Karpas-422 (cell line): ENCODE data around the gene RAD51B. TPM values are rescaled to one million over a fixed set of nuclear protein-coding genes. Genes with fewer than 3 reads are reported as not detected.

ENCODE experiments used
- DNase-seq: peaks from one replicate; pipeline ENCODE4 v3.0.0-alpha.2; 2015
- H2AFZ ChIP-seq: fragments of 200-600 bp; sonication (generic); 2 replicates; pipeline ENCODE4 v1.6.1; 2014; ENCODE audit warnings: antibody characterized with exemption, low read length, mixed read lengths
- H3K27ac ChIP-seq: fragments of 200-600 bp; sonication (generic); 2 replicates; pipeline ENCODE4 v1.5.1; 2014; ENCODE audit warnings: mild to moderate bottlenecking, low read length, moderate library complexity
- H3K27me3 ChIP-seq: fragments of 200-600 bp; sonication (generic); 2 replicates; pipeline ENCODE4 v1.6.1; 2014; ENCODE audit warnings: low read length, mixed read lengths
- H3K36me3 ChIP-seq: fragments of 200-600 bp; sonication (generic); 2 replicates; pipeline ENCODE4 v1.6.1; 2014; ENCODE audit warnings: low read length, mixed read lengths; ENCODE audit not compliant: insufficient read depth
- H3K4me1 ChIP-seq: fragments of 200-600 bp; sonication (generic); 2 replicates; pipeline ENCODE4 v1.6.1; 2014; ENCODE audit warnings: mild to moderate bottlenecking, low read length, mixed read lengths
- H3K4me2 ChIP-seq: fragments of 200-600 bp; sonication (generic); 2 replicates; pipeline ENCODE4 v1.6.1; 2014; ENCODE audit warnings: low read length, low read depth, mild to moderate bottlenecking; ENCODE audit not compliant: poor library complexity, severe bottlenecking
- H3K4me3 ChIP-seq: fragments of 200-600 bp; sonication (generic); 2 replicates; pipeline ENCODE4 v1.5.1; 2014; ENCODE audit warnings: mild to moderate bottlenecking, antibody characterized with exemption, low read length, mixed read lengths
- H3K79me2 ChIP-seq: fragments of 200-600 bp; sonication (generic); 2 replicates; pipeline ENCODE4 v1.6.1; 2014; ENCODE audit warnings: mild to moderate bottlenecking, low read length, mixed read lengths
- H3K9ac ChIP-seq: fragments of 200-600 bp; sonication (generic); 2 replicates; pipeline ENCODE4 v1.6.0; 2014; ENCODE audit warnings: low read length
- H3K9me2 ChIP-seq: fragments of 200-600 bp; sonication (generic), shearing (Covaris generic); replicated peaks from 2 replicates; pipeline ENCODE4 v1.6.0; 2014; ENCODE audit warnings: mild to moderate bottlenecking, low read length, moderate library complexity; ENCODE audit not compliant: insufficient read depth
- H3K9me3 ChIP-seq: fragments of 300-700, 200-600 bp; sonication (generic); 2 replicates; pipeline ENCODE4 v1.6.1; 2014; ENCODE audit warnings: low read length, mixed read lengths
- H4K20me1 ChIP-seq: fragments of 200-600 bp; sonication (generic); 2 replicates; pipeline ENCODE4 v1.6.1; 2014; ENCODE audit warnings: mild to moderate bottlenecking, antibody characterized with exemption, low read length, low read depth; ENCODE audit not compliant: insufficient read depth
- total RNA-seq: library from RNA; depleted of rRNA; stranded (reverse); fragments of >200 nt; shearing (Covaris generic); gene quantifications from 2 replicates; pipeline ENCODE4 v1.2.3, GENCODE V29; 2014; ENCODE audit warnings: low replicate concordance

RAD51B gene
- total RNA-seq, 1 experiment from 2014 or later: 107 TPM

DNA sequence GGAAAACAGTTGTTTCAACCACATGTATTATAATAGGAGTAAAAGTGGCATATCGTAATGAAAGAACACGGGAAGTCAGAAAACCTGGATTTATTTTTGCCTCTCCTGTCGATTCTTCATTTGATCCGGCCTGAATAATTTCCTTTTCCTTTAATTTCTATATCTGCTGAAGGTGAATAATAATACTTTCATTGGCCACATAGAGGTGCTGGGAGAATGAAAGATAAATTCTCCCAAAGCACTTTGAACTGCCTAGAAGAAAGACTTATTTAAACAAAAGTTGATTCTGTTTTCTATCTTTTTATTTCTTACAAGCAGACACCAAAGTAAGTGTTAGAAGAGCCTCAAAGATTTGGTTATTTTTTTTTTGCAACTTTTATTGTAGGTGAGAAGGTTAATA is 339.1 kb downstream of the RAD51B start:
- no peak overlapping the region for H3K4me3 ChIP-seq
- no peak for DNase-seq
- H3K79me2 ChIP-seq: no peaks in the 10 kb centered on the region
- H3K27me3 ChIP-seq: no peaks in the 10 kb centered on the region
- no peak overlapping the region for H2AFZ ChIP-seq
- no peak overlapping the region for H3K9ac ChIP-seq
- H4K20me1 ChIP-seq: peaks cover 19% of the 10 kb centered on the region
- H3K9me3 ChIP-seq: no peaks in the 10 kb centered on the region
- no peak overlapping the region for H3K4me2 ChIP-seq
- H3K27ac ChIP-seq: no peak overlapping the region
- no peaks in the 10 kb centered on the region for H3K36me3 ChIP-seq
- H3K4me1 ChIP-seq: no peaks in the 10 kb centered on the region
- H3K9me2 ChIP-seq: no peaks in the 10 kb centered on the region

DNA sequence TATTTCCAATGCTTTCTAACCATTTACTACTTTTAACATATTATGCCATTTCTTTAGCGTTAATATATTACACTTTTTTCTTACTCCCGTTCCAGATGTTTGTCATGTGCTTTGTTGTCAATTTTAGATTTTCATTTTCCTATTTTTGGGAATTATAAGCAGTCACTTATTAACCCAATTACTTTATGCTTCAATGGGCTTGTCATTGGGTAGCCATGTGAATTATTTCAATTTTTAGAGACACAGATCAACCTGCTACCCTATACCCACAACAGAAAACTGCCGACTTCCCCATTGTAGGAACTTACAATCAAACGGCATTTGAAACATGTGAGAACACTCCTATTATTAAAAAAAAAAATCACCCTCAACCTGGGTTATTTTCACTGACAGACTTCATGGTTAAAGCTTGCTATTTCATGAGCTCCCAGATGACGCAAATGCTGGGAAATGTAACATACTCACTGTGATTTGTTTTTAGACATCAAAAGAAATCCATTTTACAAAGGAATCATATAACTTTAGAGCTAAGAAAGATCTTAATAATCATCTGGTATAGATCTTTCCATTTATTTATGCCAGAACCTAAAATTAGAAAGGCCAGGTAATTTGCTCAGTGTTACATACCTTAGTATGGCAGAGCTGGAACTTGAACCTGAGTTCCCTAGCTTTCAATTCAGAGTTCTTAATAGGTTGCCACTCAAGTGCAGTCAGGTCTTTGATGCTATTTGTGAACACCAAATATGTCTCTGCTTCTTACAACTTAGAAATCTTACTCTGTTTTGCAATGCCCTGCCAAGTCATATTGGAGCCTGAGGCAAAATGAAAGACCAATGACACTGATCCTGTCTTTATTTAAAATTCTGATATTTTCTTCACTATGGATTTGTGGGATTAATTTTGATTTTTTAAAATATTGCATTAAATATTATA is 340.4 kb downstream of the RAD51B start:
- DNase-seq: no peak
- Histone ChIP-seq H3K4me1 (no peaks in the 10 kb centered on the region), H4K20me1 (peaks cover 16% of the 10 kb centered on the region), H3K9me3 (no peaks in the 10 kb centered on the region), H2AFZ (no peak overlapping the region), H3K79me2 (no peaks in the 10 kb centered on the region), H3K27me3 (no peaks in the 10 kb centered on the region), H3K4me3 (no peak overlapping the region), H3K27ac (no peak overlapping the region), H3K9me2 (no peaks in the 10 kb centered on the region), H3K4me2 (no peak overlapping the region), H3K9ac (no peak overlapping the region), H3K36me3 (no peaks in the 10 kb centered on the region)

DNA sequence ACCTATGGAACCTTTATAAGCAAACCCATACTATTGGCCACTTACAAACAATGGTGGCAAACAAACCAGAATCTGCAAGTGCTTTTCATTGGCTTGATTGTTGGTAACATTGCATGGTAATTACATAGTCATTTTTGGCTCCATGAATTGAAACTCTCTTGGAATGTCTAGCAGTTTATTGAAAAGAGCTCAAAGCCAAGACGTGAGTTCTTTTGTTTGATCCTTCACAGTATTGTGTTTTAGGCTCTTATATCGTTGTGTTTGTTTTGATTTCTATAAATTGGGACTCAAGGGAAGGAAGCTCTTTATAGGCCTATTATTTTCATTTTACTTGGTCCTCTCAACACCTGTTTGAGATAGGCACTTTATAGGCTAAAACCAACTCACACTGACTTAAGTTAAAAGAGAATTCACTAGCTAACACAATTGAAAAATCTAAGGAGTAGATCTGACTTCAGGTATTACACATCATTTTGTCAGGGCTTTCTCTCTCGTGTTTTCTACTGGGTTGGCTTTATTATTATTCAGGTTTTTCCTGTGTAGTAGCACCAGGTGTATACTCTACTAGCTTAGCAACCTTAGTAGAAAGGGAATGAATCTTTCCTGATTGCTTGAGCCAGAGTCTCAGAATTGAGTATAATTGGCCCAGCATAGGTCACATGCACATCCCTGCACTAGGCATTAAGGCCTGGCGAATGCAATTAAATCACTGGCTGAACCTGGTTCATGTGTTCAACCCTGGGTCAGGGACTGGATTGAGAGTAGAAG is 341.4 kb downstream of the RAD51B start:
- Histone ChIP-seq H3K27me3 (no peaks in the 10 kb centered on the region), H3K9ac (no peak overlapping the region), H2AFZ (no peak overlapping the region), H3K27ac (no peak overlapping the region), H3K79me2 (no peaks in the 10 kb centered on the region), H3K9me2 (no peaks in the 10 kb centered on the region), H3K36me3 (no peaks in the 10 kb centered on the region), H3K4me3 (no peak overlapping the region), H3K4me2 (no peak overlapping the region), H3K4me1 (no peaks in the 10 kb centered on the region), H3K9me3 (no peaks in the 10 kb centered on the region), H4K20me1 (peaks cover 10% of the 10 kb centered on the region)
- no peak for DNase-seq

DNA sequence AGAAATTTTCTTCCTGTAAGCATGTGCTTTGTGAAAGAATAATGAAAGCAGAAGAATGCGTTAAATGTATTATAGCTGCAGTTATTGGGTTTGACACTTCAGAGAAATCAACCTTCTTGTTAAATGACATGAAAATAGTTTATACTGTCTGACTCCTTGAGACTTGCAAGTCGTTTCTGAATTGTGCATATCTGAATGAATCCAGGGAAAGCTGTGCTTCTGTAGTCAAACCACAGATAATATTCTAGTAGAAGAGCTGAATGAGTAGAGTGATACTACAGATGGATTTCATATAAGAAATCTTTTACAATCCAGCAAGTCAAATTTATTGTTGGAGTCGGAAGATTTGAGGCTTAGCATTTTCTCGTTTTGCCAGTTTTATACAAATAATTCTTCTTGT is 343.3 kb downstream of the RAD51B start:
- H3K27me3 ChIP-seq: no peaks in the 10 kb centered on the region
- H3K27ac ChIP-seq: no peak overlapping the region
- H3K9me3 ChIP-seq: no peaks in the 10 kb centered on the region
- H3K79me2 ChIP-seq: no peaks in the 10 kb centered on the region
- no peaks in the 10 kb centered on the region for H3K4me1 ChIP-seq
- peaks cover 15% of the 10 kb centered on the region; the same call in 1 of the 2 replicates for H4K20me1 ChIP-seq
- no peaks in the 10 kb centered on the region for H3K9me2 ChIP-seq
- H3K9ac ChIP-seq: no peak overlapping the region
- H3K4me3 ChIP-seq: no peak overlapping the region
- DNase-seq: no peak
- no peak overlapping the region for H2AFZ ChIP-seq
- H3K36me3 ChIP-seq: no peaks in the 10 kb centered on the region
- no peak overlapping the region for H3K4me2 ChIP-seq

DNA sequence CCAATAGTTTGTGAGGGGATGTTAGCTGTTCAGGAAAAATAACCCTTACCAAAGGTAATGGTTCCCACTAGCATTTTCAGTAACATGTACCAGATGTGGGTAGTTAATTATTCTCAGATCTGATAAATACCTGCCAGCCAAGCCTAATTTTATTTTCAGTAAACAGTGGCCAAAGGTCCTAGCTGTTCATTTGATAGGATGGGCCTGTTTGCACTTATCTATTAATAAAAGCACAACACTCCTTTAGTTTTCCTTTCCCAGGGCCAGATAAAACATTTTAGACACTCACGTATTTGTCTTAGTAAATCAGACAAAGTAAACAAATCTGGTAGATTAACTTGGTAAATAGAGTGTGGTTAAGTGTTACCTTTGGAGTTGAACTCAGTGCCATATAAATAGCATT is 345.1 kb downstream of the RAD51B start:
- H3K27me3 ChIP-seq: no peaks in the 10 kb centered on the region
- H3K9me3 ChIP-seq: no peaks in the 10 kb centered on the region
- H3K4me3 ChIP-seq: no peak overlapping the region
- H3K9me2 ChIP-seq: no peaks in the 10 kb centered on the region
- no peaks in the 10 kb centered on the region for H3K4me1 ChIP-seq
- no peaks in the 10 kb centered on the region for H3K79me2 ChIP-seq
- no peak for DNase-seq
- no peak overlapping the region for H3K9ac ChIP-seq
- H3K4me2 ChIP-seq: no peak overlapping the region
- no peak overlapping the region for H2AFZ ChIP-seq
- no peak overlapping the region for H3K27ac ChIP-seq
- no peaks in the 10 kb centered on the region for H3K36me3 ChIP-seq
- peaks cover 29% of the 10 kb centered on the region; the same call in 1 of the 2 replicates for H4K20me1 ChIP-seq

DNA sequence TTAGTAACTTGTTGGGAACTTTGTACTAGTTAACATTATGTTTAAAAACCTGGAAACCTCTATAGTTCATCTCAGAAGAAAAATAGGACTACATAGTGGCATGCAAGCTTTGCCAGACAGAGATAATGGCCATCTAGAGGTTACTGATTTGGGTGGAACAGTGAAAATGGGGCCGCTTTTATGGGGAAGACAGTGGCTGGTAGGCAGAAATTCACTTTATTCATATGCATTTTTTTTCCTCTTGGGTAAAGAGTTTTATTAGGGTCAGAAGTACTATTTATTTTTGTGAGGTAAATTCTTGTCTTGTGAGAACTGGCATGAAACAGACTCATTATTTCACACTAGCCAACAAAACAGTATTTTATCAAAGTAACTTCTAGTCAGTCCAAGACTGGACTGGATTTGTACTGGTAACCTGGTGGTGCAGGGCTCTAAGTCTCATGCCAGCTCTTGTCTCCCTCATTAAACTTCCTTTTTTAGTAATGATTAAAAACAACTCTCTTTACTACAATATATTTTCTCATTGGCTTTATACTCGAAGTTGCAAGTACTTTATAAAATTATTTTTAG is 345.8 kb downstream of the RAD51B start:
- no peaks in the 10 kb centered on the region for H3K27me3 ChIP-seq
- no peaks in the 10 kb centered on the region for H3K9me2 ChIP-seq
- H4K20me1 ChIP-seq: peaks cover 34% of the 10 kb centered on the region
- no peaks in the 10 kb centered on the region for H3K79me2 ChIP-seq
- H3K27ac ChIP-seq: no peak overlapping the region
- H3K4me1 ChIP-seq: no peaks in the 10 kb centered on the region
- DNase-seq: no peak
- H3K9me3 ChIP-seq: no peaks in the 10 kb centered on the region
- H3K9ac ChIP-seq: no peak overlapping the region
- H3K36me3 ChIP-seq: no peaks in the 10 kb centered on the region
- H2AFZ ChIP-seq: no peak overlapping the region
- no peak overlapping the region for H3K4me3 ChIP-seq
- no peak overlapping the region for H3K4me2 ChIP-seq

DNA sequence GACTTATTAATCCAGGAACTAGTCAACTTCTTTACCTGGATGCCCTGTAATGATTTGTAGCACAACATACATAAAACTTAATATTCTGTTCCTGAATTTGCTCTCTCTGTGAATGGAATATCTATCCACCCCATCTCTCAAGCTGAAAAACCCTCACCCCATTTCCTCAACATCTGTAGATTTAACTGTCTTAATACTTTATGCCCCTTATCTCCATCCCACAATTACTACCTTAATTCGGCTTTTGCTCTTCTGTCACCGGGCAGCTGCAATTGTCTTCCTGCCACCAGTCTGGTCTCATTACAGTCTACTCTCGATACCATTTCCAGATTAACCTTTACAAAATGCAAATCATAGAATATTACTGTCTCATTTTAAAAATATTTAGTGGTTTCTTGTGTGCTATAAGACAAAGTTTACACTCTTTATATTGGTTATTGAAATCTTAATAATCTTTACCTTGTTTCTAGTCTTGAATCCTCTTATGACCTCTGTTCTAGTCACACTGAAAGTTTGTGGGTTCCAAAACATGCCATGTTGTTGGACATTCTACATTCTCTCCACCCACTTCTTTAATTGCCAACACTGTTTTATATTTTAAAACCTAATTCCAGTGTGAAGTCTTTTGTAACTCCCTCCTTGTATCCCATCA is 347.3 kb downstream of the RAD51B start:
- no peak overlapping the region for H3K4me3 ChIP-seq
- H4K20me1 ChIP-seq: peaks cover 35% of the 10 kb centered on the region
- H3K36me3 ChIP-seq: no peaks in the 10 kb centered on the region
- H3K4me2 ChIP-seq: no peak overlapping the region
- H3K27me3 ChIP-seq: no peaks in the 10 kb centered on the region
- no peaks in the 10 kb centered on the region for H3K79me2 ChIP-seq
- no peak overlapping the region for H2AFZ ChIP-seq
- DNase-seq: no peak
- H3K9ac ChIP-seq: no peak overlapping the region
- no peak overlapping the region for H3K27ac ChIP-seq
- H3K9me3 ChIP-seq: no peaks in the 10 kb centered on the region
- no peaks in the 10 kb centered on the region for H3K4me1 ChIP-seq
- no peaks in the 10 kb centered on the region for H3K9me2 ChIP-seq
